Measurements from ENCODE around the gene SRD5A2. TPM values are rescaled to one million over a fixed set of nuclear protein-coding genes. Genes with fewer than 3 reads are reported as not detected.

The SRD5A2 gene
- total RNA-seq, 1 experiment from 2014 or later = not detected

DNA sequence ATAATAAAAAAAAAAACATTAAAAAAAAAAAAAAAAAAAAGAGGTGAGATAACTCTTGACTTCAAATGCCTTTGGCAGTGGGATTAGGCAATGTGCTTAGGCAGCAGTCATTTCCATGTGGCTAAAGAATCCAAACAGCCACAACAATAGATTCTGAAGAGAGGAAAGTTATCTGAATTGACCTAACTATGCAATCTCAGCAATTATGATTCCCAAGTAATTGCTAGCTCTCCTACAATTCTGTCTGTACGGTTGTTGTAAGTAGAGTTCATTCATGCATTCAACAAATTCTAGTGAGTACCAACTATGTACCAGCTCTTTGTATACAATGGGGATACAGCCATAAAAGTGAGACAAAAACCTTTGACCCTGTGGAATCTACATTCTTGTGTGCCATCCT lies 3.6 kb downstream of the SRD5A2 start (continued):
- TF ChIP-seq JUND (IDR thresholded peaks at IDR 0.05) (no peak), EZH2phosphoT487 (IDR thresholded peaks at IDR 0.05; ENCODE audit: borderline replicate concordance) (no peak), ZNF274 (IDR thresholded peaks at IDR 0.05; ENCODE audit: low read depth, low read length) (no peak), POLR2A (IDR thresholded peaks at IDR 0.05; ENCODE audit: borderline replicate concordance, extremely low read depth, insufficient read depth, insufficient read length) (no peak)

- no peaks in the 10 kb centered on the region for H3K9me3 ChIP-seq (ENCODE audit: control insufficient read depth in 1 of 2, insufficient read depth in 1 of 2, low read depth in 1 of 2, low read length in 2 of 2)
- no peak overlapping the region for H3K4me3 ChIP-seq (replicated peaks in 1 of 2; ENCODE audit: low read depth in 1 of 2, low read length in 2 of 2)
- no peak overlapping the region for H3K27ac ChIP-seq (ENCODE audit: low read depth, low read length)
- POLR2A ChIA-PET = no interaction called here
- no peaks in the 10 kb centered on the region for H3K36me3 ChIP-seq (ENCODE audit: control insufficient read depth in 1 of 2, insufficient read depth in 2 of 2, low read length in 2 of 2)
- RAD21 ChIA-PET (ENCODE audit: low non-redundant PET in 1 of 2, low total read pairs in 2 of 2, uncharacterized antibody in 2 of 2, unreplicated experiment in 2 of 2) = no interaction called here
- BruUV-seq (replicated peaks) = no TSS peak
- H3K9ac ChIP-seq (ENCODE audit: low read length) = no peak overlapping the region
- CTCF ChIA-PET = no interaction called here
- H3K27me3 ChIP-seq (ENCODE audit: insufficient read depth, low read length) = peaks cover 8% of the 10 kb centered on the region; the same call in 1 of the 2 replicates
- H4K20me1 ChIP-seq (ENCODE audit: insufficient read depth) = 0 out of 2 replicates have a peak, but pooled peaks cover 2% of the 10 kb centered on the region
- ATAC-seq (no peak), DNase-seq (ENCODE audit: low read depth, low spot score) (no peak)
- no peak overlapping the region for H2AFZ ChIP-seq (ENCODE audit: low read depth, low read length, poor library complexity, severe bottlenecking)
- no peaks in the 10 kb centered on the region for H3K9me2 ChIP-seq (ENCODE audit: insufficient read depth)
- H3K79me2 ChIP-seq (ENCODE audit: insufficient read depth, low read length) = no peaks in the 10 kb centered on the region
- no peaks in the 10 kb centered on the region for H3K4me1 ChIP-seq (ENCODE audit: control insufficient read depth in 1 of 2, insufficient read depth in 2 of 2, low read length in 2 of 2)
- H3K4me2 ChIP-seq (ENCODE audit: low read length) = no peak overlapping the region
- intact Hi-C loops (cut with micrococcal nuclease) = no loop called here
- TF ChIP-seq ZFX (IDR thresholded peaks at IDR 0.05) = no peak
Measured at GRCh38 chr2:31568585-31569201, 12.0 kb downstream of the SRD5A2 start.

- Histone ChIP-seq H3K79me2 (ENCODE audit: insufficient read depth, low read length) (no peaks in the 10 kb centered on the region), H3K9ac (ENCODE audit: low read length) (no peak overlapping the region), H3K27me3 (ENCODE audit: insufficient read depth, low read length) (peaks cover 12% of the 10 kb centered on the region), H4K20me1 (ENCODE audit: insufficient read depth) (0 out of 2 replicates have a peak, but pooled peaks cover 2% of the 10 kb centered on the region), H3K4me1 (ENCODE audit: control insufficient read depth in 1 of 2, insufficient read depth in 2 of 2, low read length in 2 of 2) (no peaks in the 10 kb centered on the region), H3K4me3 (replicated peaks in 1 of 2; ENCODE audit: low read depth in 1 of 2, low read length in 2 of 2) (no peak overlapping the region), H3K9me3 (ENCODE audit: control insufficient read depth in 1 of 2, insufficient read depth in 1 of 2, low read depth in 1 of 2, low read length in 2 of 2) (no peaks in the 10 kb centered on the region), H3K36me3 (ENCODE audit: control insufficient read depth in 1 of 2, insufficient read depth in 2 of 2, low read length in 2 of 2) (no peaks in the 10 kb centered on the region), H3K9me2 (ENCODE audit: insufficient read depth) (no peaks in the 10 kb centered on the region), H3K4me2 (ENCODE audit: low read length) (no peak overlapping the region), H3K27ac (ENCODE audit: low read depth, low read length) (no peak overlapping the region), H2AFZ (ENCODE audit: low read depth, low read length, poor library complexity, severe bottlenecking) (no peak overlapping the region)
- TF ChIP-seq CBX3 (IDR thresholded peaks at IDR 0.05; ENCODE audit: low read depth) (no peak), CTCF (IDR thresholded peaks at IDR 0.05 in 2 of 3, conservative IDR thresholded peaks at IDR 0.05 in 1 of 3; ENCODE audit: borderline replicate concordance in 1 of 3, insufficient read depth in 1 of 3, low read depth in 2 of 3, low read length in 2 of 3) (no peak), YY1 (IDR thresholded peaks at IDR 0.05; ENCODE audit: extremely low read depth, insufficient replicate concordance, low read depth, low read length) (no peak), ZFX (IDR thresholded peaks at IDR 0.05) (no peak), JUND (IDR thresholded peaks at IDR 0.05) (no peak), ZNF274 (IDR thresholded peaks at IDR 0.05; ENCODE audit: low read depth, low read length) (no peak), POLR2AphosphoS5 (IDR thresholded peaks at IDR 0.05; ENCODE audit: low read depth, low read length) (no peak), SIN3A (IDR thresholded peaks at IDR 0.05; ENCODE audit: low read depth) (no peak), SRF (IDR thresholded peaks at IDR 0.05; ENCODE audit: low read depth) (no peak), FOSL1 (IDR thresholded peaks at IDR 0.05; ENCODE audit: low read depth) (no peak)
- TF ChIP-seq, protein P1, sequence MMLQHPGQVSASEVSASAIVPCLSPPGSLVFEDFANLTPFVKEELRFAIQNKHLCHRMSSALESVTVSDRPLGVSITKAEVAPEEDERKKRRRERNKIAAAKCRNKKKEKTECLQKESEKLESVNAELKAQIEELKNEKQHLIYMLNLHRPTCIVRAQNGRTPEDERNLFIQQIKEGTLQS (IDR thresholded peaks at IDR 0.05) = no peak
- BruUV-seq (replicated peaks) = no TSS peak
- intact Hi-C loops (cut with micrococcal nuclease) = no loop called here
- RAD21 ChIA-PET (ENCODE audit: low non-redundant PET in 1 of 2, low total read pairs in 2 of 2, uncharacterized antibody in 2 of 2, unreplicated experiment in 2 of 2) = no interaction called here
- ATAC-seq (no peak), DNase-seq (ENCODE audit: low read depth, low spot score) (no peak)
- CTCF ChIA-PET = no interaction called here
- POLR2A ChIA-PET = no interaction called here
Measured at GRCh38 chr2:31567679-31568078, 13.1 kb downstream of the SRD5A2 start.

All from HCT116 (cell line).